Activated T-helper 1 cell treated with Interleukin-2 at 50 U/mL for 16 hours (primary cell): Measurements from ENCODE around the gene C20orf202.

Experiments used
- DNase-seq: peaks from one replicate; pipeline ENCODE4 v3.0.0-alpha.2; 2020; ENCODE audit warnings: low read depth

The C20orf202 gene

GRCh38 chr20:1184638-1185315, 18.5 kb upstream of the C20orf202 start, which contains the start of gene TMEM74B:
TSS of gene TMEM74B (minus strand) at chr20:1184981. CDS start at chr20:1183801, 1,180 bp downstream.
- no peak for DNase-seq

GRCh38 chr20:1185316-1185741, 17.9 kb upstream of the C20orf202 start:
- DNase-seq: no peak

- no peak for DNase-seq
Observed at GRCh38 chr20:1185790-1186334, 17.4 kb upstream of the C20orf202 start.

GRCh38 chr20:1186367-1186991, 16.8 kb upstream of the C20orf202 start:
- DNase-seq: no peak

- no peak for DNase-seq
Observed at GRCh38 chr20:1187605-1188171, 15.6 kb upstream of the C20orf202 start.

- no peak for DNase-seq
Observed at GRCh38 chr20:1188347-1188746, 14.9 kb upstream of the C20orf202 start.

- DNase-seq: no peak
Observed at GRCh38 chr20:1189827-1190226, 13.4 kb upstream of the C20orf202 start.

- no peak for DNase-seq
Observed at GRCh38 chr20:1190847-1191246, 12.4 kb upstream of the C20orf202 start.

GRCh38 chr20:1191299-1191698, 12.0 kb upstream of the C20orf202 start:
- no peak for DNase-seq

- DNase-seq: no peak
Observed at GRCh38 chr20:1195226-1195625, 8.0 kb upstream of the C20orf202 start.

GRCh38 chr20:1196634-1197033, 6.6 kb upstream of the C20orf202 start:
- no peak for DNase-seq

GRCh38 chr20:1197801-1198200, 5.5 kb upstream of the C20orf202 start:
- DNase-seq: no peak

GRCh38 chr20:1198751-1199150, 4.5 kb upstream of the C20orf202 start:
- no peak for DNase-seq

GRCh38 chr20:1199212-1199873, 3.9 kb upstream of the C20orf202 start:
- DNase-seq: no peak

GRCh38 chr20:1199964-1200363, 3.3 kb upstream of the C20orf202 start:
- no peak for DNase-seq

- no peak for DNase-seq
Observed at GRCh38 chr20:1203630-1204029, 376 bp downstream of the C20orf202 start.

GRCh38 chr20:1204113-1204512, 859 bp downstream of the C20orf202 start:
- no peak for DNase-seq

GRCh38 chr20:1204576-1204975, 1.3 kb downstream of the C20orf202 start:
- no peak for DNase-seq

GRCh38 chr20:1205802-1206201, 2.5 kb downstream of the C20orf202 start:
- no peak for DNase-seq

- no peak for DNase-seq
Observed at GRCh38 chr20:1206366-1207148, 3.3 kb downstream of the C20orf202 start.

GRCh38 chr20:1207293-1207878, 4.1 kb downstream of the C20orf202 start:
- DNase-seq: no peak
